ENCODE measurements around the gene ADCY9. TPM values are rescaled to one million over a fixed set of nuclear protein-coding genes. Genes with fewer than 3 reads are reported as not detected.

The ADCY9 gene
- total RNA-seq, 3 donors from 2014 or later = 10.9 to 14.4 (median 12.0) TPM

DNA sequence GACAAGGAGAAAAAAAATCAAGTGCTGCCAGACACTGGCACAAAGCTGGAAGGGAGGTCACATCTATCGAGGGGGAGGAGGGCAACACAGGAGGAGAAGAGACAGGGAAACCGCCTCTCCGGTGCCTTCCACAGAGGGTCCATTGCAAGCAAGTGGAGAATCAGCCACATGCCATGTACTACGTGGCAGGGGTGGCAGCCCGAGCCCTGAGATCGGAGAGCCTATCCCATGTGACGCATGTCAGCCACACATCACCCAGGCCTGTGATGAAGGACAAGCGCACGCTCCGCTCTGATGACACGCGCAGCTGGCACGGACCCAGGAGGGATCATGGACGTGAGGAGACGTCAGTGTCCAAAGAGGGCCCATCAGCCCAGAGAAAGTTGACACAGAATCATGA, 30.1 kb downstream of the ADCY9 start:
- Histone ChIP-seq H3K9me3 (no peaks in the 10 kb centered on the region), H3K4me3 (no peak overlapping the region), H3K4me1 (peaks cover 0 to 8% of the 10 kb centered on the region in 2 donors), H3K27ac (no peak overlapping the region), H3K36me3 (no peaks in the 10 kb centered on the region), H3K27me3 (no peaks in the 10 kb centered on the region)
- intact Hi-C loops (cut with DNase I; ENCODE audit: low total_unique reads) = no loop called here
- TF ChIP-seq, protein P1, sequence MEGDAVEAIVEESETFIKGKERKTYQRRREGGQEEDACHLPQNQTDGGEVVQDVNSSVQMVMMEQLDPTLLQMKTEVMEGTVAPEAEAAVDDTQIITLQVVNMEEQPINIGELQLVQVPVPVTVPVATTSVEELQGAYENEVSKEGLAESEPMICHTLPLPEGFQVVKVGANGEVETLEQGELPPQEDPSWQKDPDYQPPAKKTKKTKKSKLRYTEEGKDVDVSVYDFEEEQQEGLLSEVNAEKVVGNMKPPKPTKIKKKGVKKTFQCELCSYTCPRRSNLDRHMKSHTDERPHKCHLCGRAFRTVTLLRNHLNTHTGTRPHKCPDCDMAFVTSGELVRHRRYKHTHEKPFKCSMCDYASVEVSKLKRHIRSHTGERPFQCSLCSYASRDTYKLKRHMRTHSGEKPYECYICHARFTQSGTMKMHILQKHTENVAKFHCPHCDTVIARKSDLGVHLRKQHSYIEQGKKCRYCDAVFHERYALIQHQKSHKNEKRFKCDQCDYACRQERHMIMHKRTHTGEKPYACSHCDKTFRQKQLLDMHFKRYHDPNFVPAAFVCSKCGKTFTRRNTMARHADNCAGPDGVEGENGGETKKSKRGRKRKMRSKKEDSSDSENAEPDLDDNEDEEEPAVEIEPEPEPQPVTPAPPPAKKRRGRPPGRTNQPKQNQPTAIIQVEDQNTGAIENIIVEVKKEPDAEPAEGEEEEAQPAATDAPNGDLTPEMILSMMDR (IDR thresholded peaks at IDR 0.05) = no peak
- TF ChIP-seq POLR2AphosphoS5 (IDR thresholded peaks at IDR 0.05) (no peak), POLR2A (IDR thresholded peaks at IDR 0.05) (no peak)
- DNase-seq (ENCODE audit: low spot score in 2 of 2) = peak in 1 of 2 donors; percentile 10

DNA sequence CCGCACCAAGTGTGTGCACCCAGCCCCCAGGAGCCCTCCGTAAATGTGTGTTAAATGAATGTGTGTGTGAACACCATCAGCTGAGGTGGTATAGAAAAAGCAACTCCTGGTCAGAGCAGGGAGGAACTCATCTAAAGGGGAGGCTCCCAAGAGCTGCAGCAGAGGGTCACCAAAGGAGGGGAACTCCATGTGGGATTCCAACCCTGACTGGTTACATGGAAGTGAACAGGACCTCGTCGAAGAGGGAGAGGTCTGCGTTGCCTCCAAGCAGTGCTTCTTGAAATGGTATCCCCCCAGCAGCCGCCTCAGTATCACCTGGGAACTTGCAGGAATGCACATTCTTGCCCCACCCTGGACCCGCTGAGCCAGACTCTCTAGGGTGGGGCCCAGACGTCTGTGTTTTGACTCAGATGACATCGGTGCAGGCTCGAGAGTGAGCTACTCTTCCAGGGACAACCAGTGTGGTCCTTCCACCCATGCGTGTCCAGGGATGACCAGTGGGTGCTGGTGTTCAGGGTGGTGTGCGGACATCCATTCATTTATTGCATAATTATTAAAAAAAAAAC, 30.8 kb downstream of the ADCY9 start:
- no peaks in the 10 kb centered on the region for H3K27me3 ChIP-seq
- peak in 1 of 2 donors; percentile 7 for DNase-seq (ENCODE audit: low spot score in 2 of 2)
- H3K9me3 ChIP-seq = no peaks in the 10 kb centered on the region
- intact Hi-C loops (cut with DNase I; ENCODE audit: low total_unique reads) = no loop called here
- H3K27ac ChIP-seq = no peak overlapping the region
- H3K36me3 ChIP-seq = no peaks in the 10 kb centered on the region
- TF ChIP-seq POLR2AphosphoS5 (IDR thresholded peaks at IDR 0.05) (no peak), POLR2A (IDR thresholded peaks at IDR 0.05) (no peak)
- TF ChIP-seq, protein P1 (IDR thresholded peaks at IDR 0.05) = no peak
- H3K4me1 ChIP-seq = peaks cover 0 to 6% of the 10 kb centered on the region in 2 donors
- H3K4me3 ChIP-seq = no peak overlapping the region

DNA sequence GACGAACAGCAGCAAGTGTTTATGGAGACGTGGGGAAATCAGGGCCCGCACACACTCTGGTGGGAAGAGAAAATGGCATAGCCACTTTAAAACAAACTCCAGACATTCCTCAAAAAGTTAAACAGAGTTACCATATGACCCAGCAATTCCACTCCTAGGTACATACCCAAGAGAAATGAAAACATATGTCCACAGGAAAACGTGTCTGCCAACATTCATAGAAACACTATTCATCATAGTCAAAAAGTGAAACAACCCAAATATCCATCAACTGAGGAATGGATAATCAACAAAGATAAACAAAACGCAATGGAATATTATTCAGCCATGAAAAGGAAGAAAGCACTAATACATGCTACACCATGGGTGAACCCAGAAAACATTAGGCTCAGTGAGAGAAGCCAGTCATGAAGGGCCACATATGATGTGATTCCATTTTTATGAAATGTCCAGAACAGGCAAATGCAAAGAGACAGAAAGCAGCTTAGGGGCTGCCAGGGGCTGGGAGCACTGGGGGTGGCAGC, 32.8 kb downstream of the ADCY9 start:
- H3K9me3 ChIP-seq = no peaks in the 10 kb centered on the region
- TF ChIP-seq POLR2A (IDR thresholded peaks at IDR 0.05) (no peak), POLR2AphosphoS5 (IDR thresholded peaks at IDR 0.05) (no peak)
- TF ChIP-seq, protein P1 (IDR thresholded peaks at IDR 0.05) = no peak
- H3K4me1 ChIP-seq = no peaks in the 10 kb centered on the region
- no peak overlapping the region for H3K27ac ChIP-seq
- intact Hi-C loops (cut with DNase I; ENCODE audit: low total_unique reads) = no loop called here
- no peak overlapping the region for H3K4me3 ChIP-seq
- no peak for DNase-seq (ENCODE audit: low spot score in 2 of 2)
- H3K27me3 ChIP-seq = no peaks in the 10 kb centered on the region
- no peaks in the 10 kb centered on the region for H3K36me3 ChIP-seq

DNA sequence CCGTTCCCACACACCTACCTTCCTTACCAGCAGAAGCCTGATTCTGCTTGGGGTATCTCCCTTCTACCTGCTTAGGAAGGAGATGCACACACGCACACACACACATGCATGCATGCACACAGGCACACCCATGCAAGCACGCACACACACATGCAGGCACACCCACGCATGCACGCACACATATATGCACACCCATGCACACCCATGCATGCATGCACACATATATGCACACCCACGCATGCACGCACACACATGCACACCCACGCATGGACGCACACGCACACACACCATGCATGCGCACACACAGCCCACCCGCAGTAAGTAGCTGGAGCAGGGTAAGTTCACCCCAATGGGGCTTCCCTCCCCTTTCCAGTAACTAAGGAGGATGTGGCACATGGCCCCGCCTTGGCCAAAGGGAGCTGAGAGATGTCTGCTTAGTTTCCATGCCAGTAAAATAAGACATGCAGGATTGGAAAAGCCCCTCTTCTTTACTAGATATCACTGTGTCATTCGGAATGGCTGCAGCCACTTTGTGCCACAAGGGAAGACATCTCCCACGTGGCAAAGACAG, 33.7 kb downstream of the ADCY9 start:
- Histone ChIP-seq H3K4me1 (no peaks in the 10 kb centered on the region), H3K27me3 (no peaks in the 10 kb centered on the region), H3K36me3 (no peaks in the 10 kb centered on the region), H3K4me3 (no peak overlapping the region), H3K9me3 (no peaks in the 10 kb centered on the region), H3K27ac (no peak overlapping the region)
- intact Hi-C loops (cut with DNase I; ENCODE audit: low total_unique reads) = no loop called here
- no peak for DNase-seq (ENCODE audit: low spot score in 2 of 2)
- TF ChIP-seq POLR2AphosphoS5 (IDR thresholded peaks at IDR 0.05) = no peak
- TF ChIP-seq POLR2A (IDR thresholded peaks at IDR 0.05) = no peak
- TF ChIP-seq, protein P1 (IDR thresholded peaks at IDR 0.05) = no peak

DNA sequence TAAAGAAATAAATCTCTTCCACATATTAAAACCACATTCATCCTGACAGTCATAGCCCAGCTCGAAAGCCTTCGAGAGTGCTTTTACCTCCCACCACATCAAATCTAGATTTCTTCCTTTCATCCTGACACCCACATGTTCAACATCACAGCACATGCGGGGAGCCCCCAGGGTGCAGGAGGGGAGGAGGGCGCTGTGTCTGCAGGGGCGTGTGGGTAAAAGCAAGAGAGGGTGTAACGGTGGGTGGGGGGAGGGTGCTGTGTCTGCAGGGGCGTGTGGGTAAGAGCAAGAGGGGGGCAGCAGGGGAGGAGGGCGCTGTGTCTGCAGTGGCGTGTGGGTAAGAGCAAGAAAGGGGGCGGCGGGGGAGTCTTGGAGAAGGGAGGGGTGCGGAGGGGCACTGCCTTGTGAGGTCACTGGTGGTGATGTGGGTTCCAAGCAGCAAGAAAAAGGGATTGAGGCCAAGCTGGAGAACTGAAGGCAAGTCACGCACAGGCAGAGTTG, 34.7 kb downstream of the ADCY9 start:
- intact Hi-C loops (cut with DNase I; ENCODE audit: low total_unique reads) = no loop called here
- Histone ChIP-seq H3K36me3 (no peaks in the 10 kb centered on the region), H3K27me3 (no peaks in the 10 kb centered on the region), H3K4me3 (no peak overlapping the region), H3K27ac (no peak overlapping the region), H3K4me1 (no peaks in the 10 kb centered on the region), H3K9me3 (no peaks in the 10 kb centered on the region)
- no peak for DNase-seq (ENCODE audit: low spot score in 2 of 2)
- TF ChIP-seq, protein P1 (IDR thresholded peaks at IDR 0.05) = no peak
- TF ChIP-seq POLR2AphosphoS5 (IDR thresholded peaks at IDR 0.05) = no peak
- TF ChIP-seq POLR2A (IDR thresholded peaks at IDR 0.05) = no peak

Measured in breast epithelium (tissue), 4 donors.